ENCODE measurements around the gene CAPN13. TPM values are rescaled to one million over a fixed set of nuclear protein-coding genes. Genes with fewer than 3 reads are reported as not detected.

Gene CAPN13
- total RNA-seq, 2 donors from 2014 or later: 5.6 to 21.3 TPM

- Histone ChIP-seq H3K9me3 (no peaks in the 10 kb centered on the region), H3K4me1 (peaks cover 11% of the 10 kb centered on the region), H3K27me3 (no peaks in the 10 kb centered on the region), H3K36me3 (replicated peaks in 1 of 2; ENCODE audit: insufficient read depth in 1 of 2, low read depth in 2 of 2) (no peaks in the 10 kb centered on the region), H3K27ac (no peak overlapping the region), H3K4me3 (no peak overlapping the region)
- intact Hi-C loops (cut with DNase I): no loop called here
- WGBS, 2 donors: 61 to 62% methylated on average over 4 of the region's 4 CpGs
- no peak for ATAC-seq
- no peak for TF ChIP-seq CTCF (IDR thresholded peaks at IDR 0.05)
- TF ChIP-seq POLR2A (IDR thresholded peaks at IDR 0.05): no peak
- DNase-seq: no peak
Observed at GRCh38 chr2:30792521-30792920, 14.7 kb downstream of the CAPN13 start.

- no peak overlapping the region for H3K4me3 ChIP-seq
- H3K27me3 ChIP-seq: no peaks in the 10 kb centered on the region
- no peak overlapping the region for H3K27ac ChIP-seq
- no peak for TF ChIP-seq CTCF (IDR thresholded peaks at IDR 0.05)
- no peaks in the 10 kb centered on the region for H3K36me3 ChIP-seq (replicated peaks in 1 of 2; ENCODE audit: insufficient read depth in 1 of 2, low read depth in 2 of 2)
- H3K4me1 ChIP-seq: no peaks in the 10 kb centered on the region
- 67 to 69% methylated on average over 3 of the region's 3 CpGs for WGBS, 2 donors
- ATAC-seq (no peak), DNase-seq (no peak)
- intact Hi-C loops (cut with DNase I): no loop called here
- H3K9me3 ChIP-seq: no peaks in the 10 kb centered on the region
Observed at GRCh38 chr2:30790879-30791278, 16.4 kb downstream of the CAPN13 start.

DNA sequence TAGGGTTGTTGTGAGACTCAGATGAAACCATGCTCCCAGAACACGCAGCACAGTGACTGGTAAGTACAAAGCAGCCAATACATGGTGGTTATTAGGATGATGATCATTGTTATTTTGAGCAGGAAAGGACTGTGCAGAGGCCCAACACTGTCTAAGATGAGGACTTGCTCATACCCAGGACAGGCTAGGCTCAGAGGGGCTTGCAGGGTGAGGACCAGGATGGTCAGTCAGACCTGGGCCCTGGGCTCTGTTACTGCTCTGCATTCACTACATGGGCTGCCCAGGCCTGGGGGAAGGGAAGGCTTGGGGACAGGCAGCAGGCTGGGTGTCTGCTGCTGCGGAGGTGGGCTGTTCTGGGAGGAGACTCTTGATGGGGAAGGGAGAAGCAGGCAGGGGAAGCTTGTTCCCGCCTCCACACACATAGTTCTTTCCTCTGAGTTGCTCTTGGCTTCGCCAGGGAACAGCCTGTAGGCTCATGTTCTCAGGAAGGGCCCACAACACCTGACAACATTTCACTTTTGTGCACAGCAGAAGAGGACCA, 17.5 kb downstream of the CAPN13 start:
- no peaks in the 10 kb centered on the region for H3K4me1 ChIP-seq
- WGBS, 2 donors: 83 to 94% methylated on average over 4 of the region's 4 CpGs
- no peaks in the 10 kb centered on the region for H3K9me3 ChIP-seq
- H3K4me3 ChIP-seq: no peak overlapping the region
- TF ChIP-seq CTCF (IDR thresholded peaks at IDR 0.05) (no peak), POLR2A (IDR thresholded peaks at IDR 0.05) (no peak)
- intact Hi-C loops (cut with DNase I): no loop called here
- no peak for DNase-seq
- no peak overlapping the region for H3K27ac ChIP-seq
- no peak for ATAC-seq
- H3K36me3 ChIP-seq (replicated peaks in 1 of 2; ENCODE audit: insufficient read depth in 1 of 2, low read depth in 2 of 2): no peaks in the 10 kb centered on the region
- no peaks in the 10 kb centered on the region for H3K27me3 ChIP-seq

DNA sequence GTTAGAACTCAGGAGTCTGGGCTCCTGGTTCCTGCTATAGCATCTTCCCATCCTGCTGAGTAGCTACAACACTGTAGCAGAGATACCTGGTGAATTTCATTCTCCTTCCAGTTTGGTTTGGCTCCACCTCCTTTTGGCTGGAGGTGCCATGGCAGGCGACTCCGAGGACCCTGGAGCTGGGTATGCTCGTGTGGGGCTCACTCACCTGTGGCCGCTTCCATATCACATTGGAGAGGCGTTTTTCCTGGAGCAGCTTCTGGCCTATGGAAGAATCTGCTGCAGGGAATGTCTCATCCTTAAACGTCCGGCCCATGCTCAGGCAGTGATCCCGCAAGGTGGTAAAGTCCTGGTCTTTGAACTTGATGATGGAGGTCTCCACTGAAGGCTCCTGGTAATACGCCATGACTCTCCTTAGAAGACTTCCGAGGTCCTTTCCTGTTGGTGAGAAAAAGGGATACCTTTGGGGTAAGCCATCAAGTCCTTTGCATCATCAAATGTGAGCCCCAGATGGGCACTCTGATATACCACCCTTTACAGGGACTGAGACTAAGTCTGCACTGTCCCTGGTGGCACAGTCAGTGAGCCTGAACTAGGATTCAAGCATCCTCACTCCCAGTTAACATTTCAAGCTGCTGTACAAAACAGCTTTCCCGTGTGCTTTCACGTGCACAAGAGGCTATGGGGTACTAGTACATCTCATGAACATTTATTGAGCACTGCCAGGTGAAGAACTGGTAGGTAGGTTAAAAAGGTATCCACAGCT, 20.1 kb downstream of the CAPN13 start:
- TF ChIP-seq POLR2A (IDR thresholded peaks at IDR 0.05): no peak
- TF ChIP-seq CTCF (IDR thresholded peaks at IDR 0.05): no peak
- Histone ChIP-seq H3K9me3 (no peaks in the 10 kb centered on the region), H3K4me1 (no peaks in the 10 kb centered on the region), H3K27me3 (no peaks in the 10 kb centered on the region), H3K36me3 (replicated peaks in 1 of 2; ENCODE audit: insufficient read depth in 1 of 2, low read depth in 2 of 2) (no peaks in the 10 kb centered on the region), H3K4me3 (no peak overlapping the region), H3K27ac (no peak overlapping the region)
- 84 to 91% methylated on average over 6 to 12 of the region's 12 CpGs for WGBS, 2 donors
- ATAC-seq: no peak
- intact Hi-C loops (cut with DNase I): no loop called here
- DNase-seq: no peak

DNA sequence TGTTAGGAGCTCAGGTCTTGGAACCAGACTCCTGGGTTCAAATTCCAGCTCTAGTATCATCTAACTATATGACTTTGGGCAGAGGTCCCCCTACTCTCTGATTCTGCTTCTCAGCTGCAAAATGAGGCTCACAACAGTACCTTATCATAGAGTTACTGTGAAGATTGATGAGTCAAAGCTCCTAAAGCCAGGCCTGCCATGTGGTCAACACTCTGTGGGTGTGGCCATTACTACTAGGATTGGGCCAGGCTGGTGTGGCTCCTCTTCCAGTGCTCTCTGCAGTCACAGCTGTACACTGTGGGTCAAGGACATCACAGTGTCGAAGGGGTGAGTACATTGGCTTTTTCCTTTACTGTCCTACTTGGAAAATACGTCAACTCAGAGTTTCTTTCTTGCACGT, 22.6 kb downstream of the CAPN13 start:
- Histone ChIP-seq H3K4me1 (no peaks in the 10 kb centered on the region), H3K27me3 (no peaks in the 10 kb centered on the region), H3K9me3 (no peaks in the 10 kb centered on the region), H3K36me3 (replicated peaks in 1 of 2; ENCODE audit: insufficient read depth in 1 of 2, low read depth in 2 of 2) (no peaks in the 10 kb centered on the region), H3K4me3 (no peak overlapping the region), H3K27ac (no peak overlapping the region)
- intact Hi-C loops (cut with DNase I): no loop called here
- no peak for ATAC-seq
- no peak for TF ChIP-seq POLR2A (IDR thresholded peaks at IDR 0.05)
- TF ChIP-seq CTCF (IDR thresholded peaks at IDR 0.05): no peak
- WGBS, 2 donors: 87 to 92% methylated on average over 3 of the region's 3 CpGs
- no peak for DNase-seq
